Stimulated activated CD4-positive, alpha-beta T cell treated with anti-CD3 and anti-CD28 coated beads, Interleukin-2, amount 100 ng/mL, for 4 hours (primary cell): ENCODE results near the gene PDE6B.
"Not testable (repeated sequence)": the region's sequence is repeated elsewhere in the genome, so short reads cannot be mapped to it uniquely, and the experiment has no call there.

Source experiments
- DNase-seq: peaks from one replicate; pipeline ENCODE4 v3.0.0-alpha.2; 2020; ENCODE audit warnings: low read depth

Gene PDE6B

GRCh38 chr4:656436-657337 lies 31.3 kb downstream of the PDE6B start:
- DNase-seq = no peak

GRCh38 chr4:657338-657833 lies 32.0 kb downstream of the PDE6B start:
- no peak for DNase-seq

GRCh38 chr4:657834-658667 lies 32.7 kb downstream of the PDE6B start:
- no peak for DNase-seq

- DNase-seq = no peak
Measured at GRCh38 chr4:658681-659667, 33.6 kb downstream of the PDE6B start.

- no peak for DNase-seq
Measured at GRCh38 chr4:659851-660250, 34.5 kb downstream of the PDE6B start.

GRCh38 chr4:660401-660800 lies 35.0 kb downstream of the PDE6B start:
- no peak for DNase-seq

GRCh38 chr4:661231-661630 lies 35.9 kb downstream of the PDE6B start:
- DNase-seq = no peak

GRCh38 chr4:661881-662761 lies 36.7 kb downstream of the PDE6B start:
- DNase-seq = no peak

GRCh38 chr4:663046-663437 lies 37.7 kb downstream of the PDE6B start:
- DNase-seq = no peak

GRCh38 chr4:663438-664428 lies 38.4 kb downstream of the PDE6B start:
- peak; percentile 70 for DNase-seq

- no peak for DNase-seq
Measured at GRCh38 chr4:664713-665231, 39.4 kb downstream of the PDE6B start.

GRCh38 chr4:665381-665750 lies 40.0 kb downstream of the PDE6B start:
- DNase-seq = no peak

- DNase-seq = no peak
Measured at GRCh38 chr4:665751-666435, 40.5 kb downstream of the PDE6B start.

- no peak for DNase-seq
Measured at GRCh38 chr4:666436-666810, 41.0 kb downstream of the PDE6B start.

- no peak for DNase-seq
Measured at GRCh38 chr4:666822-667544, 41.6 kb downstream of the PDE6B start.

GRCh38 chr4:667545-667925 lies 42.2 kb downstream of the PDE6B start:
- DNase-seq = no peak

GRCh38 chr4:668219-668618 lies 42.8 kb downstream of the PDE6B start:
- not testable (repeated sequence) for DNase-seq
